Stimulated activated naive CD4-positive, alpha-beta T cell (primary cell): ENCODE data around the gene BMP5.

Experiments
- DNase-seq, 6 experiments: peaks; one replicate each; lab custom pipeline; 2025; lab: John Stamatoyannopoulos, UW

BMP5 gene

GRCh38 chr6:55713436-55713835 is 162.0 kb downstream of the BMP5 start:
- DNase-seq: no peak

- no peak for DNase-seq
Measured at GRCh38 chr6:55708711-55709110, 166.7 kb downstream of the BMP5 start.

GRCh38 chr6:55705451-55706440 is 169.6 kb downstream of the BMP5 start:
- DNase-seq: no peak

GRCh38 chr6:55704421-55704820 is 171.0 kb downstream of the BMP5 start:
- no peak for DNase-seq
